ENCODE results near the gene CDCA8.
"Not testable (repeated sequence)": the region's sequence is repeated elsewhere in the genome, so short reads cannot be mapped to it uniquely, and the experiment has no call there.

- TF ChIP-seq EZH2 (IDR thresholded peaks at IDR 0.05; ENCODE audit: insufficient read depth, low read length): not testable (repeated sequence)
- TF ChIP-seq, protein P1, sequence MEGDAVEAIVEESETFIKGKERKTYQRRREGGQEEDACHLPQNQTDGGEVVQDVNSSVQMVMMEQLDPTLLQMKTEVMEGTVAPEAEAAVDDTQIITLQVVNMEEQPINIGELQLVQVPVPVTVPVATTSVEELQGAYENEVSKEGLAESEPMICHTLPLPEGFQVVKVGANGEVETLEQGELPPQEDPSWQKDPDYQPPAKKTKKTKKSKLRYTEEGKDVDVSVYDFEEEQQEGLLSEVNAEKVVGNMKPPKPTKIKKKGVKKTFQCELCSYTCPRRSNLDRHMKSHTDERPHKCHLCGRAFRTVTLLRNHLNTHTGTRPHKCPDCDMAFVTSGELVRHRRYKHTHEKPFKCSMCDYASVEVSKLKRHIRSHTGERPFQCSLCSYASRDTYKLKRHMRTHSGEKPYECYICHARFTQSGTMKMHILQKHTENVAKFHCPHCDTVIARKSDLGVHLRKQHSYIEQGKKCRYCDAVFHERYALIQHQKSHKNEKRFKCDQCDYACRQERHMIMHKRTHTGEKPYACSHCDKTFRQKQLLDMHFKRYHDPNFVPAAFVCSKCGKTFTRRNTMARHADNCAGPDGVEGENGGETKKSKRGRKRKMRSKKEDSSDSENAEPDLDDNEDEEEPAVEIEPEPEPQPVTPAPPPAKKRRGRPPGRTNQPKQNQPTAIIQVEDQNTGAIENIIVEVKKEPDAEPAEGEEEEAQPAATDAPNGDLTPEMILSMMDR (IDR thresholded peaks at IDR 0.05; ENCODE audit: insufficient read depth, low read depth, low read length): not testable (repeated sequence)
These were observed 8.1 kb upstream of the CDCA8 start for GRCh38 chr1:37684182-37684581.

Data from astrocyte (in vitro differentiated cells and primary cell).